ENCODE results near the gene CTNNAL1. TPM values are rescaled to one million over a fixed set of nuclear protein-coding genes. Genes with fewer than 3 reads are reported as not detected.

Gene CTNNAL1
- total RNA-seq, 1 experiment from 2014 or later = 109 TPM

GRCh38 chr9:109030426-109030825 is 17.1 kb upstream of the CTNNAL1 start:
- DNase-seq (ENCODE audit: low read depth) = no peak

DNA sequence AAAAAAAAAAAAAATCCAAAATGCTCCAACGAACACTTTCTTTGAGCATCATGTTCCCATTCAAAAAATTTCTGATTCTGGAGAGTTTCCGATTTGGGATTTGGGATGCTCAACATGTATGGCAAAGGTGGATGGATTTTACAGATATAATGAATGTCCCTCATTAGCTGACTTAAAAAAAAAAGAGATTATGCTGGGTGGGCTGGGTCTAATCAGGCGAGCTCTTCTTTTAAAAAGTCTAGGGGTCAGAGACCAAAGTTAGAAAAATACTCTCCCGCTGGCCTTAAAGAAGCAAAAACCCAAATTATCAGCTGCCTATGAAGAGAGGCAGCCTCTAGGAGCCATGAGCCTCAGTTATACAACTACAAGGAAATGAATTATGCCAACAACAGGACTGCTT is 15.2 kb upstream of the CTNNAL1 start:
- DNase-seq (ENCODE audit: low read depth) = no peak

DNA sequence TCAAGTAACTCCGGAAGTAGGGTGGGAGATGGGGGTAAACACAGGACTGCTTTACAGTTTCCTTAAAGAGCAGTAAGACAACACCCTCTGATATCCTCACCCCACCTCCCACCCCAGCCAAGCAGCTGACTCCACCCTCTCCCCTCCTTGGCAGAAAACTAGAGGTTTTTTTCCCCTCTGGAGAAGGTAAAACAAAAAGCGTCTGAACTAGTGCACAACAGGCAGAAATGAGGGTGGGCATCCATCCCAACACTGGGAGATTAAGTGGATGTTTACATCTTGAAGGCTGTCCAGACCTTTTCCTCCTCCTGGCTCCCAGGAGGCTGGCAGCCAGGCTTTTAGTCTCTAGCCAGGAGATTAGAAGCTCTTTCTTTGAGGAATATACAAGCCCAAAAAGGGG is 13.9 kb upstream of the CTNNAL1 start:
- DNase-seq (ENCODE audit: low read depth) = no peak

DNA sequence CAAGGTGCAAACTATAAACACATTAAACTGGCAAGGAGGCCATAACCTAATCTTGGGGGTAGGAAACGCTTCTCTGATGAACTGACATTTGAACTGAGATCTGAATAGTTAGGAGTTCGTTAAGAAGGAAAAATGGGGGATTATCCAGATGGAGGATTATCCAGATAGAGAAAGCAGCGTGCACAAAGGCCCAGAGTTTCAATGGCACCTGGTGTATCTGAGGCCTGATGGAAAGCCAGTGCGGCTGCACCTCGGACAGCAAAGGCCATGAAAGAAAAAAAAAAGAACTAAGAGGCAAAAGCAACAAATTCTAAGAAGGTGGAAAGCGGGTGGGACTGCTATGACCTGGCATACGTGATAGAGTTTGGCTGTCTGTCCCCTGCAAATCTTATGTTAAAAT is 13.0 kb upstream of the CTNNAL1 start:
- no peak for DNase-seq (ENCODE audit: low read depth)

DNA sequence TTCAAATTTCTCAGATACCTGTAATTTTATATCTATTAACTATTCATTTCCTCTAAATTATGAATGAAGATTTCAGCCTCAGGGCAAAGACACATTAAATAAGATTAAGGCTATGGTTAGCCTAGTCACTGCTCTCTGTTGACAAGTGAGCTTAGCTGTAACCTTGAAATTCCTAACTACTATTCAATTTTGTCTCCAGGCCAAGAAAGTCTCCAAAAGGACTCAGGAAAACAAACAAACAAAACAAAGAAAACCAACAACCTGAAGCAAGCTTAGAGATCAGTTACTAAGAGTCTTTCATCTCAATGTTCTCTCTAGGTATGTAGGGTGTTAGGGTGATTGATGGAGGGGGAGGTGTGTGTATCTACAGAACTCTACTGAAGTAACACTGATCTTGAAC is 9.6 kb upstream of the CTNNAL1 start:
- DNase-seq (ENCODE audit: low read depth) = no peak

DNA sequence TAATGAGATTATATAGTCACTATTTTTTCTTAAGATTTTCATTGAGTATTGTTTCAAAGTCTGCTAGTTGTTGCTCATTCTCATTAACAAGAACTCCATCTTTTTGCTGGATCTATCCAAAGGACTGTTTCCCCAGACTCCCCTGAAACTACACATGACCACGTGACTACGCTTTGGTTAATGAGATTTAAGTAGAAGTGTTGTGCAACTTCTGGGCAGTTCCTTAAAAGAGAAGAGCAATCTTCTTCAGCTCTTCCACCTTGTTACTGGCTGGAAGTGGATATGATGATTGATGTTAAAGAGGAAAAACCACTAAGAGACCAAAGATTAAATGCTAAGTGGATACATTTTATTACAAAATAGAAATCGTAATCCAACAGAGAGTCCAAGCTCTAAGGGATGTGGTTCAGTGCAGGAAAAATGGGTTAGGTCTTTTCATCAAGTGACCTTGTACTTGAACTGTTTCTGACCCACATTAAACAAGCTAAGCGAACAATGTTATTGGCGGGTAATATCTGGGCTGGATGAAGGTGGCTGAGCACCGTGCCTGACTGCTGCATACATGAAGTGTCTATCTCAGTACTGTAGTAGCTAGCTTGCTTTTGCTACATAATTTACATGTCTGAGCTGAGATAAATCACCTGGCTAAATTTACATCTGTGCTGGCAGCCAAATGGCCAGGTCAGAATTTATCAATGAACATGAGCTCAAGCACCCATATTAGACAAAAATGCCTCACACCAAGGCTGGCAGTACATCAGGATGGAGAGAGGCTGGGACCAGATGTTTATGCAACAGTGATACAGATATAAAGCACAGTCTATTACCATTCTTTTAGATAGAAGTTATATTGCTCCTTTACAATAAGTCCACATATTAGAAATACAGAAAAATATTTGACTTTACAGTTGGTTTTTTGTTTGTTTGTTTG is 7.5 kb upstream of the CTNNAL1 start:
- no peak for DNase-seq (ENCODE audit: low read depth)

- DNase-seq (ENCODE audit: low read depth) = no peak
These were observed 6.8 kb upstream of the CTNNAL1 start for GRCh38 chr9:109020113-109020512.

DNA sequence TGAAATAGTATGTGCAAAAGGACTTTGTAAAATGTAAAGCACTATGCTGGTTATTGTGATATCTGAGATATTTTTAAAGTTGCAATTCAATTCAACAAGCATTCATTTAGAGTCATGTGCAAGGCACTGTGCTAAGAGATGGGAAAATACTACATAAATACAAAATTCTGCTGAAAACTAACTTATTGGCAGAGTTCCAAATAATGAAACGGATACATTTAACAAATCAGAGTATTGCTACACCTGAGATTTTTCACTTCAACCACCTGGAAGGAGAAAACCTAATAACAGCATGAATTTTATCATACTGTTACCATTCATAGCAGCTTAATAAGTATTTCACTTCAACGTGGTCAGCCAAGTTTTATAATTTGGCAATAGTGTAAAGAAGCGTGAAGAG is 6.1 kb upstream of the CTNNAL1 start:
- no peak for DNase-seq (ENCODE audit: low read depth)

- DNase-seq (ENCODE audit: low read depth) = no peak
These were observed 4.2 kb upstream of the CTNNAL1 start for GRCh38 chr9:109017493-109017892.

DNA sequence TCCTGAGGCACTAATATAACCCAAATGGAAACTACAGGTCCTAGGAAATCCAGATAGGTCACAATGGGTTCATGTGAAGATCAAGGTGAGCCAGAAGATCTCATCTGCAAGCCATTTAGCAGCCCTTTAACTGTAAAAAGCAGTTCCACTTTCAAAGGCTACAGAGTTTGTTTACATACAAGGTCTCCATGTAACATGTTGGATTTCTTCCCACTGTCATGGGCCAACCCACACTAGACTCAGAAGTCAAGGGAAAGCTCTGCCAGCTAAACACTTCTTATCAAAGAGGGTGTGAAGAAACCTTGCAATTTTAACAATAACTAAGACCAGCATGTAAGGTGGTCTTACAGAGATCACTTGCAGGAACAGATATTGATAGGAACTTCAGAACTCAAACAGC is 3.8 kb upstream of the CTNNAL1 start:
- no peak for DNase-seq (ENCODE audit: low read depth)

DNA sequence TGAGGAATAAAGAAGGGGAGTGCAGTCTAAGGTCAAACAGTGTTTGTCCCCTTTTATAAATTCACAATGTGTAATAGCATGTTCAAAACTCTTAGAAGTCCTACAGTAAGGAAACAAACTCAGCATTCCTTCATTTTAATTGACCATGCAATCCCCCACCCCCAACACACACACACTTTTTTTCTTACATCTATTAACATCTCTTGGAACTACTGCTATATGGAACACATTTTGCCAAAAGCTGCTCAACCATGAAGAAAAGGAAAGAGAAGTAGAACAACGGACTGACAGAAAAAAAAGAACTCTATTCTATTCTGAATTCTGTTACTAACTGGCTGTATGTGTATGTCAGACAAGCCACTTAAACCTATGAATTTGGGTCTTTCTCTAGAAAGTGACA is 2.8 kb upstream of the CTNNAL1 start:
- DNase-seq (ENCODE audit: low read depth) = no peak

- no peak for DNase-seq (ENCODE audit: low read depth)
These were observed 1.4 kb upstream of the CTNNAL1 start for GRCh38 chr9:109014608-109015280.

- peak; percentile 59 for DNase-seq (ENCODE audit: low read depth)
These were observed 644 bp upstream of the CTNNAL1 start for GRCh38 chr9:109013679-109014607.

DNA sequence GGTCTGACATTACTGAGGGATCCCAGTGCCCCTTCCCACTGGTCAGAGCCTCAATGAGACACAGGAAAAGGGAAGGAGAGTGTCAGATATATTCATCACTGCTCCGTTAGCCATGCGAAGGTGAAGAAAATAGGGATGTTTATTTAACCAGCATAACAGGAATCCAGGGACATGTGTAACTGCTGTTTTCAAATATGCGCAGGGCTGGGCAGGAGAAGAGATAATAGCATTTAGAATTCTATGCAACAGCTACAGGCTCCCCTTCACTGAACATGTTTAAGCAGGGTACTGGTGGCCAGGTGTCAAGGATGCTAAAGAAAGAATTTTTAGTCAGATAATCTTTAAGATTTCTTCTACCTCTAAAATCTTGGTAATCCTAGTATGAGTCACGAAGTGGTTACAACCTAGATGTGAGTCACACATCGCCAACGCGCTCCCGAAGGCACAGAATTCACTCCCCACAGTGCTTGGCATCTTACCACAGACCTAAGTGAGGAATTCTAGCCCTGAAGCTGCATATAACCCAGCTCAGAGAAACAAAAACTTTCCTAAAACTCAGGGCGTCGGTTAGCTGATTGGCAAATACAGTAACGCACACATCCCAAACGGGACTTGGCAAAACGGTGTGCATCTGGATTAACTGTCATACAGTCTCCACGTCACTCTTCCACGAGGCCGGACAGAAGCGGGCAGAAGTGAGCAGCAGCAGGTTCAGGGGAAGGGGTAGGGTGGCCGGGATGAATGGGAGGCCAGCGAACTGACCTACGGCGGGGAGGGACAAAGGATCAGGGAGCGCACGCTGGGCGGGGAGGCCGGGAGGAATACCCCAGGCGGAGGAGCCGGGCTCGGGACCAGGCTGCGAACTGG is 1.1 kb downstream of the CTNNAL1 start:
- peak; percentile 94 for DNase-seq (ENCODE audit: low read depth)

- DNase-seq (ENCODE audit: low read depth) = no peak
These were observed 2.0 kb downstream of the CTNNAL1 start for GRCh38 chr9:109011231-109011671.

DNA sequence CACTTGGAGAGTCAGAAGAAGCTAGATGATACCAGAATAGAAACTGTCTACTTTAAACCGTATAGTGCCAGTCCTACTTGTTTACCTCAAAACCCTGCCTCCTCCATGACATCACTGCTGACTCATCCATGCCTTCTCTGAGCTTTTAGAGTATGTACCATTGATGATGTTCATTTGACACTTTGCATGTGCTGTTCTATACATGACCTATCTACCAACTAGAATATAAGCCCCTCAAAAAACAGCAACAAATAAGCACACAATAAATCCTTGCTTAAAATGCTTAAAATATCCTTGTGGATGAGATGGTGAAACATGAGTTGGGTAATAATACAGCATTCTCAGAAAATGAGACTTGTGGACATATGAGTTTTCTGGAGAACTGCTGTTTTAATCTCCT is 2.6 kb downstream of the CTNNAL1 start:
- DNase-seq (ENCODE audit: low read depth) = peak; percentile 58

DNA sequence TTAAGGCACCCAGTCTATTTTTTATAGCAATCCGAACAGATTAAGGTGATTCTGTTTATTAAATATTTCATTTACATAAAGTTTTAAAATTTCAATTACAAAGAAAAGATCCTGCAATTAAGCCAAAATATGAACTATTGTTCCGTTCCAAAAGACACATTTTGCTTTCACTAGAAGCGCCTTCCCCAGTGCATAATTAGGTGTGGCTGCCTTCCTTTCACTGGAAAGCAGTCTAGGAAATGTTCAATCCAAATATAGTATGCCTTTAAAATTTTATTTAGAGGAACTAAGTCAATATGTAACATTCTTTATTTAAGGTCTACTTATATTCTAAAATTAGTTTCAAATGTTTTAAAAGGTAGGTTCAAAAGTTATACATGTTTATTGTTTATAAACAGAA is 7.6 kb downstream of the CTNNAL1 start:
- DNase-seq (ENCODE audit: low read depth) = no peak

DNA sequence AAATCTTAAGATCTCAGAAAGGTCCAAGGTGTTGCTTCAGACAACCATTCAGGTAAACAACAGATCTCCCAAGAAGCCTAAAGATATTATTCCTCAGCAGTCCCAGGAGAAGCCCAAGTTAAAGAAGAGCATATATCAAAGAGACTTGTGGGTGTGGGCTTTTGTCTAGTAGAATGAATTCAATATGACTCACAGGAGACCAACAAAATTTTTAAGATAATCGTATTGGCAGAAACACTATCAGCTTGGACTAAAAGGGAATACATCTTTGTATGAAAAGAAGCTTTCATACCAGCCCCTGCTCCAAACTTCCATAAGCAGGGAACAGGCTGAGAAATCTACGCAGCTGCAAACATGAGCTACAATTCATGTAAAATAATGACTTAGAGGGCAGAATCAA is 10.2 kb downstream of the CTNNAL1 start:
- no peak for DNase-seq (ENCODE audit: low read depth)

DNA sequence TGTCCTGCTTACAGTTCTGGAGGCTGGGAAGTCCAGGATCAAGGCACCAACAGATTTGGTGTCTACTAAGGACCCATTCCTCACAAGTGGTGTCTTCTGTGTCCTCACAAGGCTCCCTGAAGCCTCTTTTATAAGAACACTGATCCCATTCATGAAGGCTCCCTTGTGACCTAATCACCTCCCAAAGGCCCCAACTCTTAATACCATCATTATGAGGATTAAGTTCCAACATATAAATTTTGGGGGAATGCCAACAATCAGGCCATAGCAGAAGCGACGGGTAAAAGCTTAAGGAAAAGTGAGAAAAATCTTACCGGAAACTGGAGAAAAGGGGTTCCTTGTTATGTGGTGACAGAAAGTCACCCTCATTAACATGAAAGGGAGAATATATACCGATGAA is 11.2 kb downstream of the CTNNAL1 start:
- DNase-seq (ENCODE audit: low read depth) = no peak

GRCh38 chr9:109001275-109001676 is 12.0 kb downstream of the CTNNAL1 start:
- peak; percentile 92 for DNase-seq (ENCODE audit: low read depth)

DNA sequence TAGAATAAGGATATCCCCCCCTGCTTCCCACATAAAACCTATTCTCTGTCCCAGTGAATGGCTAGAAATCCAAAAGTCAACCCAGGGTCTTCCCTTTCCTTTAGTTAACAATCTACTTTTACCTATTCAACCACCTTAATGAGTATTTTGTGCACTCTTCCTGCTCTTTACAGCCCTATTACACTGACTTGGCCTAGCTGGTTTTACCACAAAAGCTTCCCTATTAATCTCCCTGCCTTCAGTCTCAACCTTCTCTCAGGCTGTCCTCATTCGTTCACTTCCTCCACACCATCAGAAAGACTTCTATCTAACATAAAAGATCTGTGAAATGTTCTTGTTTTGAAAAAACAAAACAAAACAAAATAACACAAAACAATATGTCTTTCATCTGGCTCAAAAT is 16.2 kb downstream of the CTNNAL1 start:
- DNase-seq (ENCODE audit: low read depth) = no peak

Measured in HT1080 (cell line).